ENCODE results near the gene ZSWIM3. TPM values are rescaled to one million over a fixed set of nuclear protein-coding genes. Genes with fewer than 3 reads are reported as not detected.

ZSWIM3 gene
- total and polyA plus RNA-seq, 2 of the 13 experiments (the other 11 are each of a cell fraction or from before 2014, with no cell fraction given) = 5.2 to 5.8 TPM

- TF ChIP-seq ZNF430 (CRISPR knock-in tag; IDR thresholded peaks at IDR 0.05) (no peak), NCOA1 (CRISPR knock-in tag; IDR thresholded peaks at IDR 0.05) (no peak), EP300 (IDR thresholded peaks at IDR 0.05; ENCODE audit: low read depth in 2 of 2, low read length in 2 of 2) (peak in 1 of 2 experiments; percentile 81; a peak in 3 of 4 replicates), EP300 (CRISPR knock-in tag; IDR thresholded peaks at IDR 0.05; ENCODE audit: borderline replicate concordance) (no peak; the same call in 1 of the 2 replicates), NCOR1 (IDR thresholded peaks at IDR 0.05; ENCODE audit: borderline replicate concordance, low read length) (no peak), THAP7 (CRISPR knock-in tag; IDR thresholded peaks at IDR 0.05) (peak; percentile 77; the same call in 1 of the 2 replicates), NKX3-1 (CRISPR knock-in tag; IDR thresholded peaks at IDR 0.05) (no peak), ZNF256 (CRISPR knock-in tag; conservative IDR thresholded peaks at IDR 0.05) (no peak), HDAC1 (CRISPR knock-in tag; IDR thresholded peaks at IDR 0.05) (peak; percentile 89), ZNF598 (CRISPR knock-in tag; IDR thresholded peaks at IDR 0.05; ENCODE audit: borderline replicate concordance) (no peak), CREB1 (IDR thresholded peaks at IDR 0.05) (no peak), CREB1 (CRISPR knock-in tag; IDR thresholded peaks at IDR 0.05) (no peak), ZNF607 (CRISPR knock-in tag; IDR thresholded peaks at IDR 0.05; ENCODE audit: borderline replicate concordance) (no peak), ZNF251 (CRISPR knock-in tag; IDR thresholded peaks at IDR 0.05) (no peak), ZNF770 (CRISPR knock-in tag; IDR thresholded peaks at IDR 0.05) (peak; percentile 98), ZNF263 (CRISPR knock-in tag; IDR thresholded peaks at IDR 0.05) (no peak), ZNF660 (CRISPR knock-in tag; IDR thresholded peaks at IDR 0.05; ENCODE audit: borderline replicate concordance, low read depth) (no peak), E2F5 (CRISPR knock-in tag; conservative IDR thresholded peaks at IDR 0.05) (no peak), NFAT5 (CRISPR knock-in tag; IDR thresholded peaks at IDR 0.05) (no peak)
Observed at GRCh38 chr20:45863543-45864470, 6.4 kb downstream of the ZSWIM3 start (continued).

Measured in HepG2 (cell line).